Measurements from ENCODE around the gene C13orf46. TPM values are rescaled to one million over a fixed set of nuclear protein-coding genes. Genes with fewer than 3 reads are reported as not detected.

C13orf46 gene
- total RNA-seq, 5 donors from 2014 or later (not counting 1 experiment from before 2014, with no cell fraction given), result 18.4 to 33.9 (median 25.3) TPM

DNA sequence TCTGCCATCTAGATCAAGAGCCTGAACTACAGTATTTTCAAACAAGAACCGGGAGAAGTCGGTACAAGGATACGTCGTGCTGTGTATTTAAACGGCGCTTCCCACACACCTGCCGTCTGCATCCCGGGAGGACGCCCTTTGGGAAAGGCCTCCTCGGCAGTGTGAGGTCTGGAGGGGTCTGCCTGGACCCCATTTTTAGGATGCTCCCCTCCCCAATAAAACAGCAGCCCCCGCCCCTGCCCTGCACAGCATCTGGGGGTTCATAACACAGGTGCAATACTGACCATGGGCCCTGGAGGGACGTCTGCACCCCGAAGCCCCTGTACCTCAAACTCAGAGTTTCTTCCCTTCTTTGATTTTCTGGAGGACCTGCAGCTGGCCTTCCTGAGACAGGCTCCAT is 4.1 kb upstream of the C13orf46 start:
- H3K9me3 Mint-ChIP-seq, result no peaks in the 10 kb centered on the region
- CTCF ChIA-PET, result no interaction called here
- H3K27ac ChIP-seq (ENCODE audit: low read length), result no peak overlapping the region
- H3K27me3 Mint-ChIP-seq, result no peaks in the 10 kb centered on the region
- H3K36me3 Mint-ChIP-seq, result peaks cover 68% of the 10 kb centered on the region
- POLR2A ChIA-PET, result no interaction called here
- peaks cover 0 to 5% (median 2%) of the 10 kb centered on the region in 3 donors for H3K4me1 Mint-ChIP-seq
- no peak for DNase-seq
- H3K27ac Mint-ChIP-seq, result no peak overlapping the region
- no peaks in the 10 kb centered on the region for H3K9me3 ChIP-seq
- H3K36me3 ChIP-seq (ENCODE audit: control insufficient read depth in 2 of 2, extremely low read depth in 1 of 2, insufficient read depth in 1 of 2, low read length in 1 of 2), result peaks cover 48 to 91% of the 10 kb centered on the region in 2 donors
- no peaks in the 10 kb centered on the region for H3K27me3 ChIP-seq (replicated peaks in 1 of 2; ENCODE audit: control insufficient read depth in 2 of 2, extremely low read depth in 1 of 2, insufficient read depth in 2 of 2, low read length in 1 of 2)
- peaks cover 0 to 3% of the 10 kb centered on the region in 2 experiments for H3K4me1 ChIP-seq (ENCODE audit: control insufficient read depth in 1 of 2, extremely low read depth in 1 of 2, insufficient read depth in 2 of 2, low read length in 2 of 2)
- 100% methylated on average over 3 of the region's 13 CpGs for WGBS (ENCODE audit: insufficient coverage)
- H3K4me3 ChIP-seq (ENCODE audit: control insufficient read depth in 1 of 2, extremely low read depth in 1 of 2, low read length in 1 of 2), result no peak overlapping the region
- H3K4me3 Mint-ChIP-seq, result no peak overlapping the region
- ATAC-seq (replicated peaks in 1 of 4), result no peak

DNA sequence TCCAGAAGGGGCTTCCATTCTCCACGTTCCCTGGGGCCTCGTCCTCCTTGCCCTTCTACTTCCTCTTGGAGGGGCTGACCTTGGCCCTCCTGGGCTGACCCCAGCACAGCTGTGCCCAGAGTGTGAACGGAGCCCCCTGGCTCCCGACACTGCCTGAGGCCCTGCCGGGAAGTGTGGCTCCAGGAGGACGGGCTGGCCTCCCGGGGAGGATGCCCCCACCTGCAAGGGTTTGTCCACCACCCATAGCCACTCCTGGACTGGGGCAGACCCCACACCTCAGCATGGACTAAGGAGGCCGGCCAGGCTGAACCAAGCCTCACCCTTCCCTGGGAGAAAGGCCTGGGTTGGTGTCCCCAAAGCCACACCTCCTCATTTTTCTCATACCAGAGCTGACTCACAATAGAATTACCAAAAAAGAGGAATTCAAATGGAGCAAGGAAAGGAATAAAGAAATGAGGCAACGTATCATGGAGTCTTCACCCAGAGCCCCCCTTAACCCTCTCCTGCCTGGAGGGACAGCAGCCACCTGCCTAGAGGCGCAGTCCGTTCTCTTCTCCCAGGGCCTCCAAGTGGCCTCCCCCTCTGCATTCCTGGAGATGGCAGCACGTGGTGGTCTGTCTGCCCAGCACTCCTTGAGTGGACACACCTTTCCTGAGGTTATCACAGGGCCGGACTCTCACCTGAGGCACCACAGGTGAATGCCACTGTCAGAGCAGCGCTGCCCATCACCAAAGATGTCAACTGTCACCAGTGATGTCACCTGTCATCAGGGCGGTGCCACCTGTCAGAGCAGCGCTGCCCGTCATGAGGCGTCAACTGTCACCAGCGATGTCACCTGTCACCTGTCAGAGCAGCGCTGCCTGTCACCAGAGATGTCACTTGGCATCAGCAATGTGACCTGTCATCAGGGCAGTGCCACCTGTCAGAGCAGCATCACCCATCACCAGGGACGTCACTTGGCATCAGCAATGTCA is 3.1 kb upstream of the C13orf46 start:
- 92% methylated on average over 19 of the region's 21 CpGs for WGBS (ENCODE audit: insufficient coverage)
- Histone ChIP-seq H3K4me1 (ENCODE audit: control insufficient read depth in 1 of 2, extremely low read depth in 1 of 2, insufficient read depth in 2 of 2, low read length in 2 of 2) (peaks cover 0 to 3% of the 10 kb centered on the region in 2 experiments), H3K36me3 (ENCODE audit: control insufficient read depth in 2 of 2, extremely low read depth in 1 of 2, insufficient read depth in 1 of 2, low read length in 1 of 2) (peaks cover 48 to 88% of the 10 kb centered on the region in 2 donors), H3K27me3 (replicated peaks in 1 of 2; ENCODE audit: control insufficient read depth in 2 of 2, extremely low read depth in 1 of 2, insufficient read depth in 2 of 2, low read length in 1 of 2) (no peaks in the 10 kb centered on the region), H3K9me3 (no peaks in the 10 kb centered on the region), H3K4me3 (ENCODE audit: control insufficient read depth in 1 of 2, extremely low read depth in 1 of 2, low read length in 1 of 2) (no peak overlapping the region), H3K27ac (ENCODE audit: low read length) (no peak overlapping the region)
- POLR2A ChIA-PET, result no interaction called here
- Mint-ChIP-seq H3K4me3 (no peak overlapping the region), H3K27ac (peak overlapping the region; percentile 39), H3K36me3 (peaks cover 64% of the 10 kb centered on the region), H3K27me3 (no peaks in the 10 kb centered on the region), H3K9me3 (no peaks in the 10 kb centered on the region), H3K4me1 (peaks cover 0 to 5% (median 2%) of the 10 kb centered on the region in 3 donors)
- no peak for DNase-seq
- CTCF ChIA-PET, result interaction anchor here in 1 of 2 donors (0.9 kb wide), 1 partner anchor 23 kb away, joined by 4 read pairs; no protein-coding TSS in a partner anchor
- ATAC-seq (replicated peaks in 1 of 4), result no peak

- Histone ChIP-seq H3K36me3 (ENCODE audit: control insufficient read depth in 2 of 2, extremely low read depth in 1 of 2, insufficient read depth in 1 of 2, low read length in 1 of 2) (peaks cover 36 to 85% of the 10 kb centered on the region in 2 donors), H3K4me3 (ENCODE audit: control insufficient read depth in 1 of 2, extremely low read depth in 1 of 2, low read length in 1 of 2) (no peak overlapping the region), H3K27ac (ENCODE audit: low read length) (no peak overlapping the region), H3K9me3 (no peaks in the 10 kb centered on the region), H3K27me3 (replicated peaks in 1 of 2; ENCODE audit: control insufficient read depth in 2 of 2, extremely low read depth in 1 of 2, insufficient read depth in 2 of 2, low read length in 1 of 2) (no peaks in the 10 kb centered on the region), H3K4me1 (ENCODE audit: control insufficient read depth in 1 of 2, extremely low read depth in 1 of 2, insufficient read depth in 2 of 2, low read length in 2 of 2) (peaks cover 0 to 3% of the 10 kb centered on the region in 2 experiments)
- 86% methylated on average over 7 of the region's 15 CpGs for WGBS (ENCODE audit: insufficient coverage)
- DNase-seq, result no peak
- Mint-ChIP-seq H3K36me3 (peaks cover 51% of the 10 kb centered on the region), H3K9me3 (no peaks in the 10 kb centered on the region), H3K27ac (no peak overlapping the region), H3K4me1 (peaks cover 0 to 2% (median 0%) of the 10 kb centered on the region in 3 donors), H3K27me3 (no peaks in the 10 kb centered on the region), H3K4me3 (no peak overlapping the region)
- ChIA-PET CTCF (no interaction called here), POLR2A (no interaction called here)
- no peak for ATAC-seq (replicated peaks in 1 of 4)
These were observed 1.5 kb upstream of the C13orf46 start for GRCh38 chr13:113975416-113975815.

DNA sequence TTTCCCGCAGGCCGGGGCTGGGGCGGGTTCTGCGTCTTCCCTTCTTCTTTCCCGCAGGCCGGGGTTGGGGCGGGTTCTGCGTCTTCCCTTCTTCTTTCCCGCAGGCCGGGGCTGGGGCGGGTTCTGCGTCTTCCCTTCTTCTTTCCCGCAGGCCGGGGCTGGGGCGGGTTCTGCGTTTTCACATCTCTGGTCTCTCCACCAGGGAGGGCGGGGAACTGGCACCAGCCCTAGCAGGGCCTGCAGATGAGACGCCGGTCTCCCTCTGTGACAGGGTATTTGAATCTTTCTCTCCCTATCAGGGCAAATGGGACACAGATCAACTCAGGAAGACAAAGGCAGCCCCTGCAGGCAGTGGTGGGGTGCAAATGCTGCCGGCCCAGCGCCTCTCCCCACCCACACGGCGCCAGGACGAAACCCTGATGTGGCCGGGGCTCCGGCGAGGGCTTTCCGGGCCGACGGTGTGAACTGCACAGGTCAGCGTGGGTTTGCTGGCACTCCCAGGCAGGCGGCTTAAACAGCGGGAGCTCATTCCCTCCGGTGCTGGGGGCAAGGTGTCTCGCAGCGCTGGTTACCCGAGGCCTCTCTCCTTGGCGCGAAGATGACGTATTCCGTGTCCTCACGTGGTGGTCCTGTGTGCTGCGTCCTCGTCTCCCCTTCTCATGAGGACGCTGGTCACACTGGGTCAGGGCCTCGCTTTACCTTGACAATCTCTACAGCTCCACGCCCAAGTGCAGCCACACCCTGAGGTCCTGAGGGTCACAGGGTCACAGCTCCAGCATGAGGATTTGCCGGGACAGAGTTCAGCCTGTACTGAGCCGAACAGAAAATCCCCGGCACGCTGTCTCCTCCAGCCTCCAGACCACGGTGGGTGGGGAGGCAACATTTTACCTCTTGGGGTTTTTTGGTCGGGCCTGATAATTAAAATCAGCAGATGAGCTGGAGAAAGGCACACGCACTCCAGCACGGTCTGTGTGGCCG is 717 bp upstream of the C13orf46 start:
- no peak overlapping the region for H3K4me3 ChIP-seq (ENCODE audit: control insufficient read depth in 1 of 2, extremely low read depth in 1 of 2, low read length in 1 of 2)
- no peak overlapping the region for H3K27ac ChIP-seq (ENCODE audit: low read length)
- H3K4me3 Mint-ChIP-seq, result no peak overlapping the region
- peaks cover 43% of the 10 kb centered on the region for H3K36me3 Mint-ChIP-seq
- ATAC-seq (replicated peaks in 1 of 4) (no peak), DNase-seq (no peak)
- ChIA-PET CTCF (interaction anchor here in 1 of 2 donors (0.5 kb wide), 1 partner anchor 262 kb away, joined by 3 read pairs; no protein-coding TSS in a partner anchor), POLR2A (no interaction called here)
- 97% methylated on average over 32 of the region's 56 CpGs for WGBS (ENCODE audit: insufficient coverage)
- no peaks in the 10 kb centered on the region for H3K27me3 Mint-ChIP-seq
- no peaks in the 10 kb centered on the region for H3K27me3 ChIP-seq (replicated peaks in 1 of 2; ENCODE audit: control insufficient read depth in 2 of 2, extremely low read depth in 1 of 2, insufficient read depth in 2 of 2, low read length in 1 of 2)
- no peaks in the 10 kb centered on the region for H3K9me3 ChIP-seq
- H3K9me3 Mint-ChIP-seq, result no peaks in the 10 kb centered on the region
- peaks cover 36 to 82% of the 10 kb centered on the region in 2 donors for H3K36me3 ChIP-seq (ENCODE audit: control insufficient read depth in 2 of 2, extremely low read depth in 1 of 2, insufficient read depth in 1 of 2, low read length in 1 of 2)
- H3K27ac Mint-ChIP-seq, result no peak overlapping the region
- no peaks in the 10 kb centered on the region for H3K4me1 Mint-ChIP-seq
- H3K4me1 ChIP-seq (ENCODE audit: control insufficient read depth in 1 of 2, extremely low read depth in 1 of 2, insufficient read depth in 2 of 2, low read length in 2 of 2), result peaks cover 0 to 3% of the 10 kb centered on the region in 2 experiments

- Histone ChIP-seq H3K27me3 (replicated peaks in 1 of 2; ENCODE audit: control insufficient read depth in 2 of 2, extremely low read depth in 1 of 2, insufficient read depth in 2 of 2, low read length in 1 of 2) (no peaks in the 10 kb centered on the region), H3K4me3 (ENCODE audit: control insufficient read depth in 1 of 2, extremely low read depth in 1 of 2, low read length in 1 of 2) (no peak overlapping the region), H3K27ac (ENCODE audit: low read length) (no peak overlapping the region), H3K4me1 (ENCODE audit: control insufficient read depth in 1 of 2, extremely low read depth in 1 of 2, insufficient read depth in 2 of 2, low read length in 2 of 2) (peaks cover 0 to 3% of the 10 kb centered on the region in 2 experiments), H3K36me3 (ENCODE audit: control insufficient read depth in 2 of 2, extremely low read depth in 1 of 2, insufficient read depth in 1 of 2, low read length in 1 of 2) (peaks cover 37 to 69% of the 10 kb centered on the region in 2 donors), H3K9me3 (no peaks in the 10 kb centered on the region)
- ATAC-seq (replicated peaks in 1 of 4), result no peak
- ChIA-PET POLR2A (no interaction called here), CTCF (no interaction called here)
- Mint-ChIP-seq H3K27ac (no peak overlapping the region), H3K4me3 (no peak overlapping the region), H3K9me3 (no peaks in the 10 kb centered on the region), H3K4me1 (no peaks in the 10 kb centered on the region), H3K36me3 (peaks cover 31% of the 10 kb centered on the region), H3K27me3 (no peaks in the 10 kb centered on the region)
- WGBS (ENCODE audit: insufficient coverage), result 96% methylated on average over 25 of the region's 36 CpGs
- no peak for DNase-seq
These were observed 1.2 kb downstream of the C13orf46 start for GRCh38 chr13:113972451-113973217.
